ENCODE measurements around the gene METTL16. TPM values are rescaled to one million over a fixed set of nuclear protein-coding genes. Genes with fewer than 3 reads are reported as not detected.
A peak's percentile ranks its signal among the peaks of the same experiment; 100 is the strongest.
"Not testable (repeated sequence)": the region's sequence is repeated elsewhere in the genome, so short reads cannot be mapped to it uniquely, and the experiment has no call there.

Gene METTL16
- total and polyA plus RNA-seq, 4 experiments from 2014 or later: 7.5 to 51.8 (median 39.5) TPM

GRCh38 chr17:2545393-2545792 lies 33.7 kb upstream of the METTL16 start:
- ChIA-PET CTCF (ENCODE audit: partially characterized antibody) (no interaction called here), POLR2A (ENCODE audit: partially characterized antibody) (no interaction called here)
- Mint-ChIP-seq H3K27me3 (peaks cover 3 to 5% of the 10 kb centered on the region in 2 donors), H3K4me1 (peaks cover 0 to 1% (median 0%) of the 10 kb centered on the region in 4 donors), H3K36me3 (no peaks in the 10 kb centered on the region), H3K27ac (peak overlapping the region in 1 of 7 donors; percentile 7), H3K9me3 (no peaks in the 10 kb centered on the region), H3K4me3 (no peak overlapping the region)
- intact Hi-C loops (cut with micrococcal nuclease): no loop called here
- H3K27ac ChIP-seq (ENCODE audit: low read depth, low read length): no peak overlapping the region
- no peak overlapping the region for H3K4me3 ChIP-seq (ENCODE audit: low read length in 2 of 2)
- no peak for DNase-seq
- no peaks in the 10 kb centered on the region for H3K36me3 ChIP-seq (ENCODE audit: insufficient read depth, low read length)
- no peaks in the 10 kb centered on the region for H3K27me3 ChIP-seq (ENCODE audit: insufficient read depth, low read length)
- H3K4me1 ChIP-seq (ENCODE audit: insufficient read depth, low read length): no peaks in the 10 kb centered on the region
- no peaks in the 10 kb centered on the region for H3K9me3 ChIP-seq (ENCODE audit: control insufficient read depth in 1 of 2, low read length in 2 of 2)

- Histone ChIP-seq H3K36me3 (ENCODE audit: insufficient read depth, low read length) (no peaks in the 10 kb centered on the region), H3K4me3 (ENCODE audit: low read length in 2 of 2) (no peak overlapping the region), H3K27ac (ENCODE audit: low read depth, low read length) (no peak overlapping the region), H3K9me3 (ENCODE audit: control insufficient read depth in 1 of 2, low read length in 2 of 2) (no peaks in the 10 kb centered on the region), H3K4me1 (ENCODE audit: insufficient read depth, low read length) (no peaks in the 10 kb centered on the region), H3K27me3 (ENCODE audit: insufficient read depth, low read length) (no peaks in the 10 kb centered on the region)
- Mint-ChIP-seq H3K27ac (no peak overlapping the region), H3K4me1 (peaks cover 0 to 1% (median 0%) of the 10 kb centered on the region in 4 donors), H3K4me3 (no peak overlapping the region), H3K9me3 (no peaks in the 10 kb centered on the region), H3K36me3 (no peaks in the 10 kb centered on the region), H3K27me3 (peaks cover 2 to 3% of the 10 kb centered on the region in 2 donors)
- ChIA-PET POLR2A (ENCODE audit: partially characterized antibody) (no interaction called here), CTCF (ENCODE audit: partially characterized antibody) (no interaction called here)
- intact Hi-C loops (cut with micrococcal nuclease): no loop called here
- no peak for DNase-seq
These were observed 30.8 kb upstream of the METTL16 start for GRCh38 chr17:2542456-2542855.

GRCh38 chr17:2542056-2542455 lies 30.4 kb upstream of the METTL16 start:
- no peak for DNase-seq
- Mint-ChIP-seq H3K27me3 (peaks cover 2 to 3% of the 10 kb centered on the region in 2 donors), H3K4me3 (no peak overlapping the region), H3K9me3 (no peaks in the 10 kb centered on the region), H3K27ac (no peak overlapping the region), H3K4me1 (peaks cover 0 to 1% (median 0%) of the 10 kb centered on the region in 4 donors), H3K36me3 (no peaks in the 10 kb centered on the region)
- Histone ChIP-seq H3K27me3 (ENCODE audit: insufficient read depth, low read length) (no peaks in the 10 kb centered on the region), H3K9me3 (ENCODE audit: control insufficient read depth in 1 of 2, low read length in 2 of 2) (no peaks in the 10 kb centered on the region), H3K4me1 (ENCODE audit: insufficient read depth, low read length) (no peaks in the 10 kb centered on the region), H3K36me3 (ENCODE audit: insufficient read depth, low read length) (no peaks in the 10 kb centered on the region), H3K4me3 (ENCODE audit: low read length in 2 of 2) (no peak overlapping the region), H3K27ac (ENCODE audit: low read depth, low read length) (no peak overlapping the region)
- intact Hi-C loops (cut with micrococcal nuclease): no loop called here
- POLR2A ChIA-PET (ENCODE audit: partially characterized antibody): no interaction called here
- CTCF ChIA-PET (ENCODE audit: partially characterized antibody): no interaction called here

GRCh38 chr17:2537579-2537978 lies 25.9 kb upstream of the METTL16 start:
- H3K4me1 ChIP-seq (ENCODE audit: insufficient read depth, low read length); H3K9me3 Mint-ChIP-seq; H3K27ac Mint-ChIP-seq; DNase-seq; H3K9me3 ChIP-seq (ENCODE audit: control insufficient read depth in 1 of 2, low read length in 2 of 2); H3K4me3 Mint-ChIP-seq; H3K27ac ChIP-seq (ENCODE audit: low read depth, low read length); H3K36me3 ChIP-seq (ENCODE audit: insufficient read depth, low read length); POLR2A ChIA-PET (ENCODE audit: partially characterized antibody); CTCF ChIA-PET (ENCODE audit: partially characterized antibody); intact Hi-C loops (cut with micrococcal nuclease); H3K27me3 Mint-ChIP-seq; H3K27me3 ChIP-seq (ENCODE audit: insufficient read depth, low read length); H3K4me1 Mint-ChIP-seq; H3K36me3 Mint-ChIP-seq; H3K4me3 ChIP-seq (ENCODE audit: low read length in 2 of 2): not testable (repeated sequence)

GRCh38 chr17:2532146-2532720 lies 20.5 kb upstream of the METTL16 start:
- CTCF ChIA-PET (ENCODE audit: partially characterized antibody): no interaction called here
- no peaks in the 10 kb centered on the region for H3K9me3 ChIP-seq (ENCODE audit: control insufficient read depth in 1 of 2, low read length in 2 of 2)
- DNase-seq: no peak
- Mint-ChIP-seq H3K27ac (no peak overlapping the region), H3K36me3 (no peaks in the 10 kb centered on the region), H3K4me3 (no peak overlapping the region), H3K4me1 (peaks cover 6 to 10% (median 8%) of the 10 kb centered on the region in 4 donors), H3K27me3 (no peaks in the 10 kb centered on the region), H3K9me3 (no peaks in the 10 kb centered on the region)
- no peak overlapping the region for H3K4me3 ChIP-seq (ENCODE audit: low read length in 2 of 2)
- intact Hi-C loops (cut with micrococcal nuclease): no loop called here
- H3K4me1 ChIP-seq (ENCODE audit: insufficient read depth, low read length): peaks cover 6% of the 10 kb centered on the region
- no peak overlapping the region for H3K27ac ChIP-seq (ENCODE audit: low read depth, low read length)
- H3K27me3 ChIP-seq (ENCODE audit: insufficient read depth, low read length): no peaks in the 10 kb centered on the region
- no peaks in the 10 kb centered on the region for H3K36me3 ChIP-seq (ENCODE audit: insufficient read depth, low read length)
- POLR2A ChIA-PET (ENCODE audit: partially characterized antibody): no interaction called here

- H3K36me3 Mint-ChIP-seq; H3K9me3 Mint-ChIP-seq; H3K36me3 ChIP-seq (ENCODE audit: insufficient read depth, low read length); H3K4me1 ChIP-seq (ENCODE audit: insufficient read depth, low read length); H3K27me3 Mint-ChIP-seq; H3K27me3 ChIP-seq (ENCODE audit: insufficient read depth, low read length); H3K4me3 ChIP-seq (ENCODE audit: low read length in 2 of 2); intact Hi-C loops (cut with micrococcal nuclease); CTCF ChIA-PET (ENCODE audit: partially characterized antibody); POLR2A ChIA-PET (ENCODE audit: partially characterized antibody); H3K9me3 ChIP-seq (ENCODE audit: control insufficient read depth in 1 of 2, low read length in 2 of 2); H3K27ac ChIP-seq (ENCODE audit: low read depth, low read length); H3K4me1 Mint-ChIP-seq: not testable (repeated sequence)
- DNase-seq: peak in 4 of 5 donors; percentile 13 to 30 (median 16)
- Mint-ChIP-seq H3K4me3 (peak overlapping the region in 7 of 8 donors; percentile 18 to 62 (median 39)), H3K27ac (peak overlapping the region in 3 of 7 donors; percentile 19 to 81 (median 33))
These were observed 19.7 kb upstream of the METTL16 start for GRCh38 chr17:2531243-2531954.

- H3K27ac ChIP-seq (ENCODE audit: low read depth, low read length); H3K4me1 ChIP-seq (ENCODE audit: insufficient read depth, low read length); H3K4me1 Mint-ChIP-seq; H3K36me3 Mint-ChIP-seq; H3K27ac Mint-ChIP-seq; H3K27me3 ChIP-seq (ENCODE audit: insufficient read depth, low read length); H3K36me3 ChIP-seq (ENCODE audit: insufficient read depth, low read length); H3K9me3 Mint-ChIP-seq; H3K4me3 Mint-ChIP-seq; H3K27me3 Mint-ChIP-seq; intact Hi-C loops (cut with micrococcal nuclease); DNase-seq; POLR2A ChIA-PET (ENCODE audit: partially characterized antibody); H3K9me3 ChIP-seq (ENCODE audit: control insufficient read depth in 1 of 2, low read length in 2 of 2); H3K4me3 ChIP-seq (ENCODE audit: low read length in 2 of 2); CTCF ChIA-PET (ENCODE audit: partially characterized antibody): not testable (repeated sequence)
These were observed 10.2 kb upstream of the METTL16 start for GRCh38 chr17:2521775-2522410.

Measured in CD4-positive, alpha-beta memory T cell (primary cell).